Activated CD8-positive, alpha-beta memory T cell treated with anti-CD3 and anti-CD28 coated beads, Interleukin-2, amount 10 ng/mL, durations not matched to agents 7 days and 5 days (primary cell): ENCODE measurements around the gene ST6GALNAC1. TPM values are rescaled to one million over a fixed set of nuclear protein-coding genes. Genes with fewer than 3 reads are reported as not detected.

Experiments
- ATAC-seq: fragments of 150-1000 bp; cut with Tn5 transposase; one replicate; pipeline ENCODE4 v1.10.0; 2021; ENCODE audit warnings: moderate library complexity
- CTCF ChIA-PET: fragments of 350-600 bp; sonication (Branson Sonifier 250); formaldehyde crosslinking; loops from one replicate; lab custom pipeline; 2021; ENCODE audit warnings: antibody characterized with exemption; lab: Charles Lee
- DNase-seq: peaks from one replicate; pipeline ENCODE4 v3.0.0-alpha.2; 2020
- H3K27ac Mint-ChIP-seq: one replicate; pipeline ENCODE4 v1.8.0; 2021; ENCODE audit warnings: mild to moderate bottlenecking, mixed read lengths
- H3K27me3 Mint-ChIP-seq: one replicate; pipeline ENCODE4 v1.8.0; 2021; ENCODE audit warnings: mixed read lengths
- H3K36me3 Mint-ChIP-seq: one replicate; pipeline ENCODE4 v1.8.0; 2021; ENCODE audit warnings: mild to moderate bottlenecking, mixed read lengths
- H3K4me1 Mint-ChIP-seq: one replicate; pipeline ENCODE4 v1.8.0; 2021; ENCODE audit warnings: mixed read lengths
- H3K4me3 Mint-ChIP-seq: one replicate; pipeline ENCODE4 v1.8.0; 2021; ENCODE audit warnings: mild to moderate bottlenecking, moderate library complexity, mixed read lengths
- H3K9me3 Mint-ChIP-seq: one replicate; pipeline ENCODE4 v1.8.0; 2022; ENCODE audit warnings: low read depth, mixed read lengths
- total RNA-seq, 2 experiments: library from RNA; stranded (reverse); gene quantifications; one replicate each; pipeline ENCODE4 v1.2.3, GENCODE V29; 2021

ST6GALNAC1 gene, protein sequence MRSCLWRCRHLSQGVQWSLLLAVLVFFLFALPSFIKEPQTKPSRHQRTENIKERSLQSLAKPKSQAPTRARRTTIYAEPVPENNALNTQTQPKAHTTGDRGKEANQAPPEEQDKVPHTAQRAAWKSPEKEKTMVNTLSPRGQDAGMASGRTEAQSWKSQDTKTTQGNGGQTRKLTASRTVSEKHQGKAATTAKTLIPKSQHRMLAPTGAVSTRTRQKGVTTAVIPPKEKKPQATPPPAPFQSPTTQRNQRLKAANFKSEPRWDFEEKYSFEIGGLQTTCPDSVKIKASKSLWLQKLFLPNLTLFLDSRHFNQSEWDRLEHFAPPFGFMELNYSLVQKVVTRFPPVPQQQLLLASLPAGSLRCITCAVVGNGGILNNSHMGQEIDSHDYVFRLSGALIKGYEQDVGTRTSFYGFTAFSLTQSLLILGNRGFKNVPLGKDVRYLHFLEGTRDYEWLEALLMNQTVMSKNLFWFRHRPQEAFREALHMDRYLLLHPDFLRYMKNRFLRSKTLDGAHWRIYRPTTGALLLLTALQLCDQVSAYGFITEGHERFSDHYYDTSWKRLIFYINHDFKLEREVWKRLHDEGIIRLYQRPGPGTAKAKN
- total RNA-seq: not detected

DNA sequence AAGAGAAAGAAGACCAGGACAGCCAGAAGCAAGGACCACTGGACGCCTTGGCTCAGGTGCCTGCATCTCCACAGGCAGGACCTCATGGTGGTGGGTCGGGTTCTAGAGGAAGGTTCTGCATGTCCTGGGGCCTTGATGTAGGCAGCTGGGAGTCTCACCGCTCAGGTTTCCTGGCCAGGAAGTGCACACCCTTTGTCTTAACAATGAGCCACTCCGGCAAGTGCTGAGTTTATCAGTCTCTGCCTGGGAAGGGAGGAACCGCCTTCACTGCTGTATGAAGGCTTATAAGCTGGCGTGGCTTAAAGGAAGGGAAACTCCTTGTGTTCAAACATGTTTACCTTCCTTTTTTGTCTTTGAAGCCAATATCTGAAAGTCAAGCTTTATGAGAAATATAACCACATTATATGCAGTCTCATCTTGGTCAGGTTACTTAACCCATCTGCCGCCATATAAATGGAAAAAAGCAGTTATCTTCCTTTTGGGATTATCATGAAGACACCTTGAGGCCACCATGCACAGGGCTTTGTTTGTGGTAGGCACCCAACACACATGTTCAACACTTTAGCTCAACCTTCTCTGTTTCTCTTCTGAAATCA, at the start of gene ST6GALNAC1:
ST6GALNAC1 (minus strand) TSS at position 205 of the 596 bp plus-strand sequence; CDS start at position 86, 119 bp downstream.
- H3K9me3 Mint-ChIP-seq: peaks cover 3% of the 10 kb centered on the region
- no peaks in the 10 kb centered on the region for H3K4me1 Mint-ChIP-seq
- no peak within 1 kb of the TSS for H3K4me3 Mint-ChIP-seq
- ATAC-seq (no peak), DNase-seq (no peak)
- H3K27ac Mint-ChIP-seq: no peak within 1 kb of the TSS
- peaks cover 3% of the 10 kb centered on the region for H3K36me3 Mint-ChIP-seq
- CTCF ChIA-PET: interaction anchor here (1.4 kb wide), 1 partner anchor 20 kb away, joined by 5 read pairs; no protein-coding TSS in a partner anchor
- peaks cover 34% of the 10 kb centered on the region for H3K27me3 Mint-ChIP-seq

DNA sequence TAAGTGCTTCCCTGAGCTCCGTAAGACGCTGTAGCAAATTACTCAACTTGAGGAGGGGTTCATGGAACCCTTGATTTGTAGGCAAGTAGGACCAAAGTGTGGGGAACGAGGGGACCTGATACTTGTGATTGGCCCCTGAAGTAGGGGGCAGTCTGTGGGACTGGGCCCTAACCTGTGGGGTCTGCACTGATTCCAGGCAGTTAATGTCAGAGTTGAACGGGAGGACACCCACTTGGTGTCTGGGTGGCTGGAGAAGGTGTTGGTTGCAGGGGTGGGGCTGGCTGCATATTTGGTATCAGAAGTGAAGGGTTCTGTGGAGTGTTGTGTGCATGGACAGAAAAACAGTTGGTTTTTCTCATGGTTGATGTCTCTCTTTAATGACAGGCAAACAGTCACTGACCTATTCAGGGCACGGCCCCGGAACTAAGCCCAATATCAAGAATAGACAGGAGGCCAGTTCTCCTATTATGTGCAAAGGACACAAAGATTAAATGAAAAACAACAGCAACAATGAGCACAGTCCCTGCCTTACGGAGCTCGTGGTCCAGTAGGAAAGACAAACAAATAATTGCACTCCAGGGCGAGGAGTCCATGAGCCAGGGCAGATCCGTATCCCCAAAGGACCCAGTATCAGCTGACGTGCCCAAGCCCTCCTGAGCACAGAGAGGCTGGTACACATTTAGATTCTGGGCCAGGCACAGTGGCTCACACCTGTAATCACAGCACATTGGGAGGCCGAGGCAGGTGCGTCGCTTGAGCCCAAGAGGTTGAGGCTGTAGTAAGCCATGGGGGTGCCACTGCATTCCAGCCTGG, 48.0 kb upstream of the ST6GALNAC1 start:
- Mint-ChIP-seq H3K27me3 (no peaks in the 10 kb centered on the region), H3K27ac (no peak overlapping the region), H3K4me1 (peaks cover 14% of the 10 kb centered on the region), H3K9me3 (no peaks in the 10 kb centered on the region), H3K4me3 (no peak overlapping the region), H3K36me3 (no peaks in the 10 kb centered on the region)
- CTCF ChIA-PET: interaction anchor here (2.2 kb wide), 1 partner anchor 10 kb away, joined by 6 read pairs; no protein-coding TSS in a partner anchor
- ATAC-seq: no peak
- no peak for DNase-seq

DNA sequence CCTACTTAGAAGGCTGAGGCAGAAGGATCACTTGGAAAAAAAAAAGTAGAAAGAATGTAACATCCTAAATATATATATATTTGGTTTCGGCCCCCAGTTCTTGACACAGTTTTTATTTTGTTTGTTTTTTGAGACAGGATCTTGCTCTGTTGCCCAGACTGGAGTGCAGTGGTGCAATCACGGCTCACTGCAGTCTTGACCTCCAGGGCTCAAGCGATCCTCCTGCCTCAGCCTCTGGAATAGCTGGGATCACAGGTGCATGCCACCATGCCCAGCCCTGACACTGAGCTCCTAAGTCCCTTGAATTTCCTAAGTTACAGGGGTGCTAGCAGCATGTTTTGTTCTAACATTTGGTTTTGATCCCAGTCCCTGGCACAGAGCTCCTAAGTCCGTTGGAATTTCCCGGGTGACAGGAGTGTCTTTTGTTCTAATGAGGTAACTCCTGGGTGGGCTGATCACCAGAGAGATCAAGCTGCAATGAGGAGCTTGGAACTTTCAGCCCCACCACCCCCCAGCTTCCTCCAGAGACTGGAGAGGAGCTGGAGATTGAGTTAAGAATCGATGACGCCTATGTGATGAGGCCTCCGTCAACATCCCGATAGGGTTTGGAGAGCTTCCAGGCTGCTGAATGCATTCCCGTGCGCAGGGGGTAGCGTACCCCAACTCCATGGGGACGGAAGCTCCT, 47.2 kb upstream of the ST6GALNAC1 start:
- Mint-ChIP-seq H3K27ac (no peak overlapping the region), H3K4me3 (no peak overlapping the region), H3K36me3 (no peaks in the 10 kb centered on the region), H3K27me3 (no peaks in the 10 kb centered on the region), H3K4me1 (peaks cover 8% of the 10 kb centered on the region), H3K9me3 (no peaks in the 10 kb centered on the region)
- ATAC-seq: no peak
- DNase-seq: no peak
- CTCF ChIA-PET: interaction anchor here (2.2 kb wide), 1 partner anchor 9 kb away, joined by 6 read pairs; no protein-coding TSS in a partner anchor

DNA sequence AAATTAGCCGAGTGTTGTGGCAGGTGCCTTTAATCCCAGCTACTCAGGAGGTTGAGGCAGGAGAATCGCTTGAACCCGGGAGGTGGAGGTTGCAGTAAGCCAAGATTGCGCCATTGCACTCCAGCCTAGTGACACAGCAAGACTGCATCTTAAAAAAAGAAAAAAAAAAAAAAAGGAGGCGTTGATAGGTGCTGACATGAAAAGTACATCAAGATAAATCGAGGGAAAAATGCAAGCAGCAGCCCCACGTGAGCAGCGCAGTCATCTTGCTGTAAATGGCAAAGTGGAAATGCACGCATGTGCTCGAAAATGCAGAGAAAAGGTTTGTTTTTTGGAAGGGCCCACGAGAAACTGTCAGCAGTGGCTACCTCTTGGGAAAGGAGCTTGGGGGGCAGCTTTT, 46.3 kb upstream of the ST6GALNAC1 start:
- Mint-ChIP-seq H3K4me1 (no peaks in the 10 kb centered on the region), H3K36me3 (no peaks in the 10 kb centered on the region), H3K27me3 (no peaks in the 10 kb centered on the region), H3K4me3 (no peak overlapping the region), H3K9me3 (no peaks in the 10 kb centered on the region), H3K27ac (no peak overlapping the region)
- CTCF ChIA-PET: interaction anchor here (0.9 to 2.2 kb wide), 2 partner anchors 8 to 176 kb away, joined by 4 to 6 read pairs; no protein-coding TSS in a partner anchor
- DNase-seq (no peak), ATAC-seq (no peak)

DNA sequence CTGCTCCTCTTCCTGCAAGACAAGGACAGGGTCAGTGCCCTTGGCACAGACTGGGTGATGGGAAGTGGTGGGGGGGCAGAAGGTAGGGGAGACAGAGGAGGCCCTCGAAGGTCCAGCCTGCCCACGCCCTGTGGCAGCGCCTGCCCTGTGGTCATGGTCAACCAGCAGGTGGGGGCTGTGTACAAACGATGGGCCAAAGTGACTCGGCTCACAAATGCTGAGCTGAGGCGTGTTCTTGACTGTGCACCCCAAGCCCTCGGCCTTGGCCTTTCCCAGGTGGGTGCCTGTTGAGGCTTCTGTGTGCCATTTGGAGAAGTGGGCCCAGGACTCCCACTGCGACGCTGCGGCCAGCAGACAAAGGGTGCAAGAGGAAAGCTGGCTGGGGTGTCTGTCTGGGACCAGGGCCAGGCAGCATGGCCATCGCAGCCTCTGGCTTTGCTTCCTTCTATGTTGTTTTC, 44.6 kb upstream of the ST6GALNAC1 start:
- no peak for ATAC-seq
- DNase-seq: no peak
- CTCF ChIA-PET: interaction anchor here (0.7 to 1.0 kb wide), 2 partner anchors 34 to 64 kb away, joined by 3 read pairs; no protein-coding TSS in a partner anchor
- no peaks in the 10 kb centered on the region for H3K27me3 Mint-ChIP-seq
- H3K9me3 Mint-ChIP-seq: no peaks in the 10 kb centered on the region
- H3K4me1 Mint-ChIP-seq: no peaks in the 10 kb centered on the region
- no peaks in the 10 kb centered on the region for H3K36me3 Mint-ChIP-seq
- H3K27ac Mint-ChIP-seq: no peak overlapping the region
- H3K4me3 Mint-ChIP-seq: no peak overlapping the region

DNA sequence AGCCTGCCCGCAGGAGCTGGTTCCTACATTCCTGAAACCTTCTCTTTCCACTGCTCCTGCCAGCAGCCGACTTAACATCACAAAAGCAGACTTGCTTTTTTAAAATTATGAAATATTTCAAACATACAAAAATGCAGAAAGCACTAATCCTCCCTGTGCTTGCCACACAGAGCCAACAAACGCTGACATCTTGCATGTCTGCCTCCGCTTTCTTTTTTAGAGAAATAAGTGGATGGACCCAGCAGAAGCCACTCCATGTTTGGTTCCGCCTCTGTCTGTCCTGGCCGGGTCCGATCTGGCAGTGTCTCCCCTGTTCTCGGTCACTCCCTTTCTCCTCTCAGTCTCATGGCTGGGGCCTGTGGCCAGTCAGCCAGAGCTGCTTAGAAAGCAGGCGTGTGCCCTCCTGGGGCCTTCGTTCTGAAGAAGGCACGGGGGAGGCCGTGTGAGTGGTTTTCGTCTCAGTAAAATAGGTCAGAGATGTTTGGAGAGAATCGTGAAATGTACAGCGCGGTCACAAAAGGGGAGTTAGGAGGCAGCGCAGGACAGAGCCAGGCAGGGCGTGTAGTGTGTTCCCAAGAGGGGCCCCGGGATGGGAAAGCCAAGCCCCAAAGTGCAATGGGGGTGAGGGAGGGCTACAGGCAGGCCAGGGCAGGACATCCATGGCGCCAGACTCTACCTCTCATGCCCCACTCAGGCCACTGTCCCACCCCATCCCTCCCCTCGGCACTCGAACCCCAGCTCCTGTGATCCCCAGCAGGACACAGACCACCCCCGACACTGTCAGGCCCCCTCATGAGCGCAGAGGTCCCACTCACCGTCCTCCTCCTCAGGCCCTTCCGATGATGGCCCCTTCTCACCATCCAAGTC, 44.0 kb upstream of the ST6GALNAC1 start:
- Mint-ChIP-seq H3K36me3 (no peaks in the 10 kb centered on the region), H3K9me3 (no peaks in the 10 kb centered on the region), H3K4me1 (peaks cover 3% of the 10 kb centered on the region), H3K27ac (no peak overlapping the region), H3K27me3 (no peaks in the 10 kb centered on the region), H3K4me3 (no peak overlapping the region)
- CTCF ChIA-PET: no interaction called here
- ATAC-seq (no peak), DNase-seq (no peak)

DNA sequence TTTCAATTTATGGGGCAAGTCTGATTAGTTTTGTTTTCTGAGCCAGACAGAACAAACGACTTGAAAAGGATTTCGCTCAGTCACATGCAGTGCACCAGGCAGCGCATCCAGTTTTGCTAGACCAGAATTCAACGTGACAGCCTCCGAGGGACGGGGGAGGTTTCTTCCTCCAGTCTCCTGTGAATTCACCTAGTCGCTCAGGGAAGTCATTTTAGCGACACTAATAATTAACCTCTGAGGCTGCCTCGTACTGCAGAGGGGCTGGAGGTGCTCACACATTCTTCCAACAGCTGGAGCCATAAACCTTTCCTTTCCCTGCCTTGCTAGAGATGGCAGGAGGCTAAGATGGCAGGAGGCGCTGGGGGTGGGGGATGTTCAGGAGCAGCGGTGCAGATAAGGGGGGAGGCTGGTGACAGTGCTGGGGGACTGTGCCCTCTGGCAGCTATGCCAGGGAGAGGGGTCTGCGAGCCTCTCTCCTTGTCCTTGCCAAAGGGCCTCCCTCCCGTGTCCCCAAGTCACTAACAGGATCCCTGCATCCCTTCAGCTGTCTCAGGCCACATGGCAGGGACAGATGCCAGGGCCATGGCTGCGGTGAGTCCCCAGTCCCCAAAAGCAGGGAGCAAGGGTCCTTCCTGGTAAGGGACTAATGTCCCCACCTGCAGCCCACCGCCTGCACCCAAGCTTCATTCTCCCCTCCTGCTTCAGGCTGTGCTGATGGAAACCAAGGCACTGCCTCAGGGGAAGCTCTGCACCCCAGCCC, 43.2 kb upstream of the ST6GALNAC1 start:
- no peak for ATAC-seq
- CTCF ChIA-PET: interaction anchor here (0.7 to 1.8 kb wide), 2 partner anchors 15 to 27 kb away, joined by 3 to 4 read pairs; no protein-coding TSS in a partner anchor

DNA sequence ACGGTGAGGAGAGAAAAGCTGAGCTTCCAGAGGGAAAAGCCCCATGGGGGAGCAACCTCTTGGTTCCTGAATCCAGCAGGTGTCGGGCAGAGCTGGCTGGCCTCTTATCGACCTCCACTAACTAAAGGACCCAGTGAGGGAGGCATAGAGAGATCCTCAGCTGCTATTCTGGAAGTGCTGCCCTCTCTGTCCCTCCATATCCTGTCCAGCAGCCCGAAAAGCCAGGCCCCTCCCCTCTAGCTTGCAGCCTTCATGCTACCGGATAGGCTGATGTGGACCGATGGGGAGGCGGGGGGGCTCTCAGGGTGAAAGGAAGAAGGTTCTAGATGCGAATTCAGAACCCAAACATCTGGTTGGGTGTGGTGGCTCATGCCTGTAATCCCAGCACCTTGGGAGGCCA, 42.3 kb upstream of the ST6GALNAC1 start:
- Mint-ChIP-seq H3K4me3 (no peak overlapping the region), H3K27me3 (no peaks in the 10 kb centered on the region), H3K9me3 (no peaks in the 10 kb centered on the region), H3K36me3 (no peaks in the 10 kb centered on the region), H3K27ac (no peak overlapping the region), H3K4me1 (peaks cover 12% of the 10 kb centered on the region)
- CTCF ChIA-PET: interaction anchor here (0.6 to 1.8 kb wide), 4 partner anchors 13 to 62 kb away, joined by 3 to 9 read pairs (median 4); no protein-coding TSS in a partner anchor
- ATAC-seq (no peak), DNase-seq (no peak)

More for the DNA sequence above, 43.2 kb upstream of the ST6GALNAC1 start:
- Mint-ChIP-seq H3K4me1 (peaks cover 8% of the 10 kb centered on the region), H3K4me3 (no peak overlapping the region), H3K27ac (no peak overlapping the region), H3K27me3 (no peaks in the 10 kb centered on the region), H3K36me3 (no peaks in the 10 kb centered on the region), H3K9me3 (no peaks in the 10 kb centered on the region)
- DNase-seq: no peak

DNA sequence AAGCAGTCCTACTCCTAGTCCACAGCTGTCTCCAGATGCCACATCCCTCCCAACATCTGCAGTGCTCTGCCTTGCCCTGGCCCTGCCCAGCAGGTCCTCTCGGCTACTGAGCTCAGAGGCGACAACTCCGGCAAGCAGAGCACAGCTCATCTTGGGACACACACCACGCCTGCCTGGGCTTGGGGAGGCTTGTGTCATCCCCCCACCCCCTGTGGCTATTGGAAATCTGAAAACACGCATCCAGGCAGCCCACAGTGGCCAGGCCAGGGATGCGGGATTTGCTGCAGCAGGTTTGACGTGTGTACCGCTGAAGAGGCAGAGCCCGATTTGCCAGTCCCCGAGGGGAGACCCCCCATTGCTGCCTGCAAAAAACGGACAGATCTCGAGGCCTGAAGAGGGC, 41.8 kb upstream of the ST6GALNAC1 start:
- H3K27ac Mint-ChIP-seq: no peak overlapping the region
- no peak for ATAC-seq
- H3K4me1 Mint-ChIP-seq: peaks cover 12% of the 10 kb centered on the region
- no peaks in the 10 kb centered on the region for H3K27me3 Mint-ChIP-seq
- no peak for DNase-seq
- no peaks in the 10 kb centered on the region for H3K36me3 Mint-ChIP-seq
- H3K4me3 Mint-ChIP-seq: no peak overlapping the region
- CTCF ChIA-PET: interaction anchor here (0.6 to 1.8 kb wide), 4 partner anchors 14 to 61 kb away, joined by 3 to 9 read pairs (median 4); no protein-coding TSS in a partner anchor
- no peaks in the 10 kb centered on the region for H3K9me3 Mint-ChIP-seq

DNA sequence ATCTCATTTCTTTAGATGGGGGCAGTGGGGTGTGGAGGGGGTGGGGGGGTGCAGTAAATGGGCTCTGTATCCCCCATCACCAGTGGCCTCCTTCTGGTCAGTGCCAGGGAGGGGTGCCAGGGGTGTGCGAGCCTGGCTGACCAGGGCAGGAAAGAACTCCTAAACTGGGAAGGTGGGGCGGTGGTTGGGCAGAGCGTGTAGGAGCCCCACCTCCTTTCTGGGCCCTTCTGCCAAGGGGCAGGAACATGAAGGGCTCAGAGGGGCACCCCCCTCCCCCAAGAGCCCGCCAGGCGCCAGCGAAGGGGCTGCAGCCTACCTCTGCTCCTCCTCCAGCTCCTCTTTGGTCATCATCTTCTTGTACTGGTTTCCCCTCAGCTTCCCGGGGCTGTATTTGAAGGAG, 41.2 kb upstream of the ST6GALNAC1 start:
- CTCF ChIA-PET: interaction anchor here (0.8 to 1.8 kb wide), 3 partner anchors 13 to 61 kb away, joined by 3 to 4 read pairs (median 4); no protein-coding TSS in a partner anchor

More for the DNA sequence above, 41.2 kb upstream of the ST6GALNAC1 start:
- DNase-seq (no peak), ATAC-seq (no peak)
- no peaks in the 10 kb centered on the region for H3K9me3 Mint-ChIP-seq
- no peak overlapping the region for H3K4me3 Mint-ChIP-seq
- H3K4me1 Mint-ChIP-seq: peaks cover 12% of the 10 kb centered on the region
- no peaks in the 10 kb centered on the region for H3K36me3 Mint-ChIP-seq
- no peaks in the 10 kb centered on the region for H3K27me3 Mint-ChIP-seq
- H3K27ac Mint-ChIP-seq: no peak overlapping the region
